Peyer's patch (tissue), 4 donors: ENCODE measurements around the gene CXCL5. TPM values are rescaled to one million over a fixed set of nuclear protein-coding genes. Genes with fewer than 3 reads are reported as not detected.

Source experiments
- DNase-seq, 3 donors: peaks; one replicate each; pipeline ENCODE4 v3.0.0-alpha.2; 2017 to 2019
- H3K27ac ChIP-seq, 4 donors: fragments of 200-600 bp; sonication (generic); one replicate each; pipeline ENCODE4 v1.5.1; 2016 to 2019
- H3K27me3 ChIP-seq, 2 donors: fragments of 200-600 bp; sonication (generic); one replicate each; pipeline ENCODE4 v1.5.1; 2019
- H3K36me3 ChIP-seq, 3 donors: fragments of 200-600 bp; sonication (generic); one replicate each; pipeline ENCODE4 v1.5.1; 2016 to 2019
- H3K4me1 ChIP-seq, 4 donors: fragments of 200-600 bp; sonication (generic); one replicate each; pipeline ENCODE4 v1.5.1; 2016 to 2019
- H3K4me3 ChIP-seq, 4 donors: fragments of 200-600 bp; sonication (generic); 1 replicate in 3 of 4; 2 replicates in 1 of 4; pipeline ENCODE4 v1.5.1; 2016 to 2019; ENCODE audit warnings: mild to moderate bottlenecking in 1 of 4
- H3K9me3 ChIP-seq, 4 donors: fragments of 200-600 bp; sonication (generic); one replicate each; pipeline ENCODE4 v1.5.1; 2016 to 2019; ENCODE audit warnings: mild to moderate bottlenecking in 1 of 4
- CTCF ChIP-seq, 6 experiments: fragments of 450-650 bp in 4 of 6; fragments of 200-600 bp in 2 of 6; sonication (generic) in 1 of 6; IDR thresholded peaks; one replicate each; pipeline ENCODE4 v1.5.1; 2017 to 2019; ENCODE audit warnings: antibody characterized with exemption in 6 of 6, mild to moderate bottlenecking in 3 of 6, moderate library complexity in 1 of 6
- POLR2A ChIP-seq, 2 donors: fragments of 450-650 bp; IDR thresholded peaks; one replicate each; pipeline ENCODE4 v1.5.1; 2017; ENCODE audit warnings: antibody characterized with exemption in 2 of 2, mild to moderate bottlenecking in 2 of 2, moderate library complexity in 2 of 2
- total RNA-seq, 4 donors: library from RNA; depleted of rRNA; stranded (reverse); fragments of >200 nt; gene quantifications; one replicate each; pipeline ENCODE4 v1.1.0, GENCODE V29; 2016

Gene CXCL5
- total RNA-seq, 4 donors from 2014 or later: not detected

GRCh38 chr4:74028504-74028903, 30.0 kb upstream of the CXCL5 start:
- no peak for DNase-seq
- H3K36me3 ChIP-seq: no peaks in the 10 kb centered on the region
- H3K27ac ChIP-seq: no peak overlapping the region
- no peaks in the 10 kb centered on the region for H3K9me3 ChIP-seq
- H3K27me3 ChIP-seq: no peaks in the 10 kb centered on the region
- H3K4me3 ChIP-seq: no peak overlapping the region
- TF ChIP-seq POLR2A (IDR thresholded peaks at IDR 0.05) (no peak), CTCF (IDR thresholded peaks at IDR 0.05) (no peak)
- peaks cover 0 to 5% (median 0%) of the 10 kb centered on the region in 4 donors for H3K4me1 ChIP-seq

- Histone ChIP-seq H3K36me3 (no peaks in the 10 kb centered on the region), H3K4me3 (no peak overlapping the region), H3K9me3 (no peaks in the 10 kb centered on the region), H3K4me1 (peaks cover 0 to 5% (median 0%) of the 10 kb centered on the region in 4 donors), H3K27me3 (no peaks in the 10 kb centered on the region), H3K27ac (no peak overlapping the region)
- no peak for DNase-seq
- TF ChIP-seq CTCF (IDR thresholded peaks at IDR 0.05) (no peak), POLR2A (IDR thresholded peaks at IDR 0.05) (no peak)
Measured at GRCh38 chr4:74023709-74024108, 25.2 kb upstream of the CXCL5 start.

- peaks cover 0 to 5% (median 0%) of the 10 kb centered on the region in 4 donors for H3K4me1 ChIP-seq
- H3K27ac ChIP-seq: no peak overlapping the region
- H3K9me3 ChIP-seq: no peaks in the 10 kb centered on the region
- H3K4me3 ChIP-seq: no peak overlapping the region
- H3K27me3 ChIP-seq: no peaks in the 10 kb centered on the region
- no peak for DNase-seq
- no peak for TF ChIP-seq POLR2A (IDR thresholded peaks at IDR 0.05)
- TF ChIP-seq CTCF (IDR thresholded peaks at IDR 0.05): no peak
- no peaks in the 10 kb centered on the region for H3K36me3 ChIP-seq
Measured at GRCh38 chr4:74021601-74022000, 23.1 kb upstream of the CXCL5 start.

- H3K4me3 ChIP-seq: no peak overlapping the region
- H3K27ac ChIP-seq: no peak overlapping the region
- no peaks in the 10 kb centered on the region for H3K4me1 ChIP-seq
- no peak for DNase-seq
- no peaks in the 10 kb centered on the region for H3K27me3 ChIP-seq
- no peaks in the 10 kb centered on the region for H3K36me3 ChIP-seq
- TF ChIP-seq CTCF (IDR thresholded peaks at IDR 0.05): no peak
- TF ChIP-seq POLR2A (IDR thresholded peaks at IDR 0.05): no peak
- no peaks in the 10 kb centered on the region for H3K9me3 ChIP-seq
Measured at GRCh38 chr4:74018771-74019170, 20.3 kb upstream of the CXCL5 start.

- no peaks in the 10 kb centered on the region for H3K27me3 ChIP-seq
- H3K36me3 ChIP-seq: no peaks in the 10 kb centered on the region
- no peak for DNase-seq
- no peaks in the 10 kb centered on the region for H3K4me1 ChIP-seq
- no peaks in the 10 kb centered on the region for H3K9me3 ChIP-seq
- no peak for TF ChIP-seq POLR2A (IDR thresholded peaks at IDR 0.05)
- TF ChIP-seq CTCF (IDR thresholded peaks at IDR 0.05): no peak
- H3K4me3 ChIP-seq: no peak overlapping the region
- H3K27ac ChIP-seq: no peak overlapping the region
Measured at GRCh38 chr4:74018116-74018515, 19.6 kb upstream of the CXCL5 start.

- Histone ChIP-seq H3K4me3 (no peak overlapping the region), H3K27me3 (no peaks in the 10 kb centered on the region), H3K9me3 (no peaks in the 10 kb centered on the region), H3K36me3 (no peaks in the 10 kb centered on the region), H3K27ac (no peak overlapping the region), H3K4me1 (no peaks in the 10 kb centered on the region)
- no peak for TF ChIP-seq CTCF (IDR thresholded peaks at IDR 0.05)
- TF ChIP-seq POLR2A (IDR thresholded peaks at IDR 0.05): no peak
- no peak for DNase-seq
Measured at GRCh38 chr4:74016068-74016467, 17.6 kb upstream of the CXCL5 start.
